A673 (cell line): Measurements from ENCODE around the gene GALNT18. TPM values are rescaled to one million over a fixed set of nuclear protein-coding genes. Genes with fewer than 3 reads are reported as not detected.

ENCODE experiments used
- BruUV-seq: library from RNA; stranded (reverse); fragments of 400-500 nt; replicated peaks from 2 replicates; lab custom pipeline; 2021; lab: Mats Ljungman, UMichigan
- CTCF ChIA-PET: fragments of 300-600 bp; sonication (Branson Sonifier 250); formaldehyde crosslinking; loops from one replicate; lab custom pipeline; 2022; ENCODE audit warnings: antibody characterized with exemption; lab: Charles Lee
- POLR2A ChIA-PET: fragments of 300-600 bp; sonication (Branson Sonifier 250); formaldehyde crosslinking; loops from one replicate; lab custom pipeline; 2022; ENCODE audit warnings: antibody characterized with exemption; ENCODE audit not compliant: low non-redundant PET; lab: Charles Lee
- DNase-seq: peaks from one replicate; pipeline ENCODE4 v3.0.0-alpha.2; 2015; ENCODE audit warnings: low spot score
- H3K27ac ChIP-seq: fragments of 200-600 bp; sonication (generic); 2 replicates; pipeline ENCODE4 v1.5.1; 2016; ENCODE audit warnings: mixed run types, low read depth, mild to moderate bottlenecking, mixed read lengths, antibody characterized with exemption, low read length; ENCODE audit not compliant: poor library complexity, severe bottlenecking
- H3K27me3 ChIP-seq: fragments of 200-600 bp; sonication (generic); replicated peaks from 2 replicates; pipeline ENCODE4 v1.6.1; 2017; ENCODE audit warnings: mixed run types, low read depth, mild to moderate bottlenecking, mixed read lengths, antibody characterized with exemption, low read length; ENCODE audit not compliant: insufficient read depth, poor library complexity
- H3K36me3 ChIP-seq: fragments of 200-600 bp; sonication (generic); 2 replicates; pipeline ENCODE4 v1.6.1; 2016; ENCODE audit warnings: mixed run types, mild to moderate bottlenecking, mixed read lengths, antibody characterized with exemption, low read length; ENCODE audit not compliant: insufficient read depth, poor library complexity, severe bottlenecking
- H3K4me1 ChIP-seq: fragments of 200-600 bp; sonication (generic); 2 replicates; pipeline ENCODE4 v1.6.1; 2017; ENCODE audit warnings: mixed run types, mild to moderate bottlenecking, mixed read lengths, antibody characterized with exemption, low read length; ENCODE audit not compliant: insufficient read depth, poor library complexity, severe bottlenecking
- H3K4me3 ChIP-seq: fragments of 200-600 bp; sonication (generic); 2 replicates; pipeline ENCODE4 v1.5.1; 2016; ENCODE audit warnings: low read depth, mixed run types, mild to moderate bottlenecking, mixed read lengths, low read length; ENCODE audit not compliant: poor library complexity, severe bottlenecking
- H3K9me3 ChIP-seq: fragments of 200-600 bp; sonication (generic); 2 replicates; pipeline ENCODE4 v1.6.1; 2016; ENCODE audit warnings: mixed run types, low read depth, mild to moderate bottlenecking, mixed read lengths, antibody characterized with exemption, low read length; ENCODE audit not compliant: poor library complexity, severe bottlenecking
- EZH2 ChIP-seq: fragments of 200-600 bp; sonication (generic); IDR thresholded peaks from 2 replicates; pipeline ENCODE4 v1.6.1; 2017; ENCODE audit warnings: borderline replicate concordance, low read depth, mild to moderate bottlenecking, mixed read lengths, antibody characterized with exemption, low read length; ENCODE audit not compliant: poor library complexity, severe bottlenecking
- intact Hi-C: fragments of 100-400 bp; cut with micrococcal nuclease; formaldehyde crosslinking; loops from one replicate; pipeline ENCODE4 v1.10.0; 2022; ENCODE audit not compliant: unreplicated experiment
- total RNA-seq: library from RNA; stranded (reverse); gene quantifications from 2 replicates; pipeline ENCODE4 v1.2.3, GENCODE V29; 2021
- TF ChIP-seq, protein P1 (sequence below): fragments of 300-800, 200-600 bp; sonication (generic); conservative IDR thresholded peaks from 2 replicates; pipeline ENCODE4 v1.5.1; 2017; ENCODE audit warnings: low read depth, mild to moderate bottlenecking, antibody characterized with exemption, low read length, moderate library complexity, mixed read lengths

GALNT18 gene
- total RNA-seq, 1 experiment from 2014 or later = 0.37 TPM

DNA sequence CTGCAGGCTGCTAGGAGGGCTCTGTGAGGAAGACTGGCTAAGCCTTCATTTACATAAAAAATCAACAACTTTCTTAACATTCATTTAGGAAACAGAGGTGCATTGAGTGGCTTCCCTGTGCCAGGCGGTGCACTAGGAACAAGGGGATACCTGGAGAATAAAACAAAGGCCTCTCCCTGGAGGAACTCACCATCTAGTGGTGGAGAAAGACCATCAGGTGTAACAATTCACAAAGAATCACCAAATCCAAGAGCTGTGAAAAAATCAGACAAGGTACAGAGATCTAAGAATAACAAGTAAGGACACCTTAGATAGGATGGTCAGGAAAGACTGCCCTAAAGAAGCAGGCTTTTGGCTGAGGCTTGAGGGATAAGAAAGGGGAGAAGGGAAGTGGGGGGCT, 309.1 kb downstream of the GALNT18 start:
- no peak overlapping the region for H3K4me3 ChIP-seq
- ChIA-PET POLR2A (no interaction called here), CTCF (no interaction called here)
- H3K9me3 ChIP-seq = no peaks in the 10 kb centered on the region
- BruUV-seq = no TSS peak
- H3K27me3 ChIP-seq = no peaks in the 10 kb centered on the region
- no peaks in the 10 kb centered on the region for H3K36me3 ChIP-seq
- intact Hi-C loops = no loop called here
- DNase-seq = no peak
- no peak for TF ChIP-seq EZH2
- TF ChIP-seq, protein P1, sequence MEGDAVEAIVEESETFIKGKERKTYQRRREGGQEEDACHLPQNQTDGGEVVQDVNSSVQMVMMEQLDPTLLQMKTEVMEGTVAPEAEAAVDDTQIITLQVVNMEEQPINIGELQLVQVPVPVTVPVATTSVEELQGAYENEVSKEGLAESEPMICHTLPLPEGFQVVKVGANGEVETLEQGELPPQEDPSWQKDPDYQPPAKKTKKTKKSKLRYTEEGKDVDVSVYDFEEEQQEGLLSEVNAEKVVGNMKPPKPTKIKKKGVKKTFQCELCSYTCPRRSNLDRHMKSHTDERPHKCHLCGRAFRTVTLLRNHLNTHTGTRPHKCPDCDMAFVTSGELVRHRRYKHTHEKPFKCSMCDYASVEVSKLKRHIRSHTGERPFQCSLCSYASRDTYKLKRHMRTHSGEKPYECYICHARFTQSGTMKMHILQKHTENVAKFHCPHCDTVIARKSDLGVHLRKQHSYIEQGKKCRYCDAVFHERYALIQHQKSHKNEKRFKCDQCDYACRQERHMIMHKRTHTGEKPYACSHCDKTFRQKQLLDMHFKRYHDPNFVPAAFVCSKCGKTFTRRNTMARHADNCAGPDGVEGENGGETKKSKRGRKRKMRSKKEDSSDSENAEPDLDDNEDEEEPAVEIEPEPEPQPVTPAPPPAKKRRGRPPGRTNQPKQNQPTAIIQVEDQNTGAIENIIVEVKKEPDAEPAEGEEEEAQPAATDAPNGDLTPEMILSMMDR = no peak
- H3K4me1 ChIP-seq = no peaks in the 10 kb centered on the region
- no peak overlapping the region for H3K27ac ChIP-seq

DNA sequence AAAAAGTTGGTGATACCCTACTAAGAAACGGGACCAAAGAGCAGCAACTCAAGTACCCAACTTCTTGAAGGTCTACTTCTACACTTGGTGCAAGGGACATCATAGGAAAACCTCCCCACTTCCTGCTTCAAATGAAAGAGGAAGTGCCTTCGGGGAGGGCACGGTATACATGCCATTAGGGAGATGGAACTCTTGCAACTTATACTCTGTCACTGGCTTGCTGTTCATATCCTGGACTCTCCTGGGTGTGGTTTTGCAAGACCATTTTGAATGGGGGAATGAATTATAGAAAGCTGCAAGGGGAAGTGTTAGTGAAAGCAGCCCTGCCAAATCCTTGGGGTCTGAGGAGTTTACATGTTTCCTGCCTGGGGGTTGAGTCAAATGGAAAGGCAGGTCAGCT, 310.6 kb downstream of the GALNT18 start:
- no peaks in the 10 kb centered on the region for H3K27me3 ChIP-seq
- no peak for DNase-seq
- no peaks in the 10 kb centered on the region for H3K9me3 ChIP-seq
- no peak for TF ChIP-seq EZH2
- TF ChIP-seq, protein P1 = no peak
- H3K4me3 ChIP-seq = no peak overlapping the region
- intact Hi-C loops = no loop called here
- H3K4me1 ChIP-seq = no peaks in the 10 kb centered on the region
- POLR2A ChIA-PET = no interaction called here
- H3K27ac ChIP-seq = no peak overlapping the region
- no TSS peak for BruUV-seq
- no peaks in the 10 kb centered on the region for H3K36me3 ChIP-seq
- CTCF ChIA-PET = no interaction called here

DNA sequence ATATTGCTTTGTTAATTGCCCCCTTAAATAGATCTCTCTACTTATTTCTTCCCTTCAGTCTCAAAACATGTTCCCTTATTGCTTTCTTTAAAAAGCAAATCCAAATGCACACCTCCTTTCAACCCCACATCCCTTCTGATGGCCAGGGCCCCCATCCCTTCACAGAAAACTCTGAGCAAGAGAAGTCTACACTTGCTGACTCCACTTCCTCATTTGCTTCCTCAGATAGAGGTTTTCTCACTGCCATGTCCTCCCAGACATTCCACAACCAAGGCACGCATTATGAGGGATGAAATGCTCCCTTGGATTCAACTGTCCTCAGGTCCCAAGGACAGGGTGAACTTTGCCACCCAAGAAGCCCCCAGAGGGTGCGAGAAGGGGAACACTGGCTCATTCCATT, 311.9 kb downstream of the GALNT18 start:
- ChIA-PET POLR2A (no interaction called here), CTCF (no interaction called here)
- no peaks in the 10 kb centered on the region for H3K27me3 ChIP-seq
- BruUV-seq = no TSS peak
- intact Hi-C loops = no loop called here
- no peak overlapping the region for H3K27ac ChIP-seq
- no peaks in the 10 kb centered on the region for H3K4me1 ChIP-seq
- no peaks in the 10 kb centered on the region for H3K9me3 ChIP-seq
- TF ChIP-seq, protein P1 = no peak
- no peak for TF ChIP-seq EZH2
- DNase-seq = no peak
- no peak overlapping the region for H3K4me3 ChIP-seq
- no peaks in the 10 kb centered on the region for H3K36me3 ChIP-seq
